ENCODE data around the gene SFT2D3.

DNA sequence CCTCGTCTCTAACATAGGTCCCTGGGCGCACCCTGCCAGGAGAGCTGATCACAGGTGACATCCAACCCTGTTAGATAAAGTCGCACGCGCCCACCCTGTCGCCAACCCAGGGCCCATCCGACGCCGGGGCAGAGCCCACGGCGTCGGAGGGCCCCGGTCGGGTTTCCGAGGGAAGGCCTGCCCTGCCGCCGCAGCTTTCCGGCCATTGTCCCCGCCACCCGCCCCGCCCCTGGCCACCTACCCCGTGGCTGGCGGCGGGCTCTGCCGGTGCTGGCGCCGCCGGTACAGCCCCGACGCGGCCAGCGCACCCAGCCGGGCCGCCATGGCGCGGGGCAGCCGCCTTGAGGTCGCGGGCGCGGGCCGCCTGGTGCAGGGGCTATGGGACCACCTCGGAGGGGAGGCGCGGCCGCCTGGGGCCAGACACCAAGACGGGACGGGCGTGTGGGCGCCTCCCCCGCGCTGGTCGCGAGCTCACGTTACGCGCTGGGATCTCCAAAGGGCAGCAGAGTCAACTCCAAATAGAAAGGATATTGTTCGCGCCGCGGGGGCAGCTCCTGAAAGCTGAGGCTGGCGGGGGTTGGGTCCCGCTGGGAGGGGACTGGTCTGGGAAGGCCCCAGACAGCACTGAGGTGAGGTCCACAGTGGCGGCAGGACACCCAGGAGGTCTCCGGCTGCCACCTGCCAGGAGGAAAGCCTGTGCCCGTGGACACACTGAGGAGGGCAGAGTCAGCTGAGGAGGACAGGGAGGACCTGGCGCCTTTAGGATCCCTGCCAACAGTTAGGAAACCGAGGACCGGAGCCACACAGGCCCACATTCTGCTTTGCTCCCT is 37.0 kb upstream of the SFT2D3 start:
- TF ChIP-seq, protein P1, sequence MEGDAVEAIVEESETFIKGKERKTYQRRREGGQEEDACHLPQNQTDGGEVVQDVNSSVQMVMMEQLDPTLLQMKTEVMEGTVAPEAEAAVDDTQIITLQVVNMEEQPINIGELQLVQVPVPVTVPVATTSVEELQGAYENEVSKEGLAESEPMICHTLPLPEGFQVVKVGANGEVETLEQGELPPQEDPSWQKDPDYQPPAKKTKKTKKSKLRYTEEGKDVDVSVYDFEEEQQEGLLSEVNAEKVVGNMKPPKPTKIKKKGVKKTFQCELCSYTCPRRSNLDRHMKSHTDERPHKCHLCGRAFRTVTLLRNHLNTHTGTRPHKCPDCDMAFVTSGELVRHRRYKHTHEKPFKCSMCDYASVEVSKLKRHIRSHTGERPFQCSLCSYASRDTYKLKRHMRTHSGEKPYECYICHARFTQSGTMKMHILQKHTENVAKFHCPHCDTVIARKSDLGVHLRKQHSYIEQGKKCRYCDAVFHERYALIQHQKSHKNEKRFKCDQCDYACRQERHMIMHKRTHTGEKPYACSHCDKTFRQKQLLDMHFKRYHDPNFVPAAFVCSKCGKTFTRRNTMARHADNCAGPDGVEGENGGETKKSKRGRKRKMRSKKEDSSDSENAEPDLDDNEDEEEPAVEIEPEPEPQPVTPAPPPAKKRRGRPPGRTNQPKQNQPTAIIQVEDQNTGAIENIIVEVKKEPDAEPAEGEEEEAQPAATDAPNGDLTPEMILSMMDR (IDR thresholded peaks at IDR 0.05 in 8 of 11, conservative IDR thresholded peaks at IDR 0.05 in 3 of 11), result no peak
- peak; percentile 3 to 63 (median 60) for TF ChIP-seq POLR2AphosphoS5 (IDR thresholded peaks at IDR 0.05)
